Measurements from ENCODE around the gene AFG3L2.

Gene AFG3L2

GRCh38 chr18:12326711-12327460 is 50.1 kb downstream of the AFG3L2 start:
- no peak for TF ChIP-seq CTCF (IDR thresholded peaks at IDR 0.05; ENCODE audit: control extremely low read depth, extremely low read depth, low read depth, missing control alignments)
- no peak for DNase-seq (ENCODE audit: extremely low spot score)
- CTCF ChIA-PET: interaction anchor here (0.7 to 2.8 kb wide), 17 partner anchors 10 to 608 kb away, joined by 3 to 81 read pairs (median 8); partner anchors contain the start of gene TUBB6
- POLR2A ChIA-PET: interaction anchor here (0.5 kb wide), 1 partner anchor 48 kb away, joined by 3 read pairs; no protein-coding TSS in a partner anchor

GRCh38 chr18:12325726-12326245 is 51.2 kb downstream of the AFG3L2 start:
- DNase-seq (ENCODE audit: extremely low spot score): no peak
- POLR2A ChIA-PET: no interaction called here
- no peak for TF ChIP-seq CTCF (IDR thresholded peaks at IDR 0.05; ENCODE audit: control extremely low read depth, extremely low read depth, low read depth, missing control alignments)
- CTCF ChIA-PET: interaction anchor here (2.1 kb wide), 1 partner anchor 12 kb away, joined by 8 read pairs; no protein-coding TSS in a partner anchor

GRCh38 chr18:12324991-12325725 is 51.9 kb downstream of the AFG3L2 start:
- CTCF ChIA-PET: interaction anchor here (2.1 kb wide), 1 partner anchor 11 kb away, joined by 8 read pairs; no protein-coding TSS in a partner anchor

GRCh38 chr18:12321333-12321732 is 55.7 kb downstream of the AFG3L2 start:
- TF ChIP-seq CTCF (IDR thresholded peaks at IDR 0.05; ENCODE audit: control extremely low read depth, extremely low read depth, low read depth, missing control alignments): no peak
- POLR2A ChIA-PET: no interaction called here
- DNase-seq (ENCODE audit: extremely low spot score): no peak
- CTCF ChIA-PET: interaction anchor here (1.1 kb wide), 1 partner anchor 11 kb away, joined by 3 read pairs; no protein-coding TSS in a partner anchor

More at GRCh38 chr18:12324991-12325725, 51.9 kb downstream of the AFG3L2 start:
- POLR2A ChIA-PET: no interaction called here
- TF ChIP-seq CTCF (IDR thresholded peaks at IDR 0.05; ENCODE audit: control extremely low read depth, extremely low read depth, low read depth, missing control alignments): no peak
- DNase-seq (ENCODE audit: extremely low spot score): no peak

GRCh38 chr18:12318857-12319256 is 58.2 kb downstream of the AFG3L2 start:
- DNase-seq (ENCODE audit: extremely low spot score): no peak
- ChIA-PET POLR2A (interaction anchor here (0.8 kb wide), 1 partner anchor 9 kb away, joined by 3 read pairs; no protein-coding TSS in a partner anchor), CTCF (interaction anchor here (1.2 to 8.0 kb wide), 3 partner anchors 9 to 30 kb away, joined by 3 to 81 read pairs (median 7); no protein-coding TSS in a partner anchor)
- no peak for TF ChIP-seq CTCF (IDR thresholded peaks at IDR 0.05; ENCODE audit: control extremely low read depth, extremely low read depth, low read depth, missing control alignments)

- DNase-seq (ENCODE audit: extremely low spot score): no peak
- ChIA-PET CTCF (interaction anchor here (0.8 to 8.0 kb wide), 7 partner anchors 9 to 387 kb away, joined by 3 to 81 read pairs (median 3); no protein-coding TSS in a partner anchor), POLR2A (interaction anchor here (0.7 to 0.8 kb wide), 4 partner anchors 9 to 59 kb away, joined by 3 read pairs; partner anchors contain the start of gene AFG3L2)
- no peak for TF ChIP-seq CTCF (IDR thresholded peaks at IDR 0.05; ENCODE audit: control extremely low read depth, extremely low read depth, low read depth, missing control alignments)
These were observed 58.7 kb downstream of the AFG3L2 start for GRCh38 chr18:12318334-12318697.

Measured in GM10248 (cell line).